ENCODE measurements around the gene DPYSL4. TPM values are rescaled to one million over a fixed set of nuclear protein-coding genes. Genes with fewer than 3 reads are reported as not detected.

The DPYSL4 gene
- total and polyA plus RNA-seq, 2 of the 13 experiments (the other 11 are each of a cell fraction or from before 2014, with no cell fraction given) = 0.84 to 1.2 TPM

GRCh38 chr10:132234860-132235259 lies 48.1 kb downstream of the DPYSL4 start:
- peak; percentile 67 for TF ChIP-seq ZNF18 (CRISPR knock-in tag; IDR thresholded peaks at IDR 0.05; ENCODE audit: insufficient replicate concordance)
- TF ChIP-seq ZNF12 (CRISPR knock-in tag; IDR thresholded peaks at IDR 0.05) = 0 out of 2 replicates have a peak, but pooled peaks have one; percentile 41
- no peak for TF ChIP-seq ZFP62 (CRISPR knock-in tag; IDR thresholded peaks at IDR 0.05)

GRCh38 chr10:132236161-132236560 lies 49.4 kb downstream of the DPYSL4 start:
- in situ Hi-C loops (cut with HindIII; ENCODE audit: extremely low pct_ligation_motif_present, low pct_unique_long_range_greater_than_20kb) = no loop called here
- no peak overlapping the region for H3K9ac ChIP-seq (ENCODE audit: insufficient read depth, low read depth, low read length)
- H2AFZ ChIP-seq (ENCODE audit: low read length) = no peak overlapping the region
- no peaks in the 10 kb centered on the region for H3K27me3 ChIP-seq (ENCODE audit: control insufficient read depth in 1 of 2, insufficient read depth in 2 of 2, low read length in 2 of 2)
- H3K79me2 ChIP-seq (ENCODE audit: insufficient read depth, low read length) = no peaks in the 10 kb centered on the region
- ChIA-PET CTCF (ENCODE audit: low intra/inter-chr PET ratio, low total read pairs) (no interaction called here), POLR2A (no interaction called here)
- no peak overlapping the region for H3K4me2 ChIP-seq (ENCODE audit: low read depth, low read length)
- no peak overlapping the region for H3K4me3 ChIP-seq (replicated peaks in 1 of 3; ENCODE audit: insufficient read depth in 1 of 3, low read depth in 2 of 3, low read length in 3 of 3)
- TF ChIP-seq, protein P1, sequence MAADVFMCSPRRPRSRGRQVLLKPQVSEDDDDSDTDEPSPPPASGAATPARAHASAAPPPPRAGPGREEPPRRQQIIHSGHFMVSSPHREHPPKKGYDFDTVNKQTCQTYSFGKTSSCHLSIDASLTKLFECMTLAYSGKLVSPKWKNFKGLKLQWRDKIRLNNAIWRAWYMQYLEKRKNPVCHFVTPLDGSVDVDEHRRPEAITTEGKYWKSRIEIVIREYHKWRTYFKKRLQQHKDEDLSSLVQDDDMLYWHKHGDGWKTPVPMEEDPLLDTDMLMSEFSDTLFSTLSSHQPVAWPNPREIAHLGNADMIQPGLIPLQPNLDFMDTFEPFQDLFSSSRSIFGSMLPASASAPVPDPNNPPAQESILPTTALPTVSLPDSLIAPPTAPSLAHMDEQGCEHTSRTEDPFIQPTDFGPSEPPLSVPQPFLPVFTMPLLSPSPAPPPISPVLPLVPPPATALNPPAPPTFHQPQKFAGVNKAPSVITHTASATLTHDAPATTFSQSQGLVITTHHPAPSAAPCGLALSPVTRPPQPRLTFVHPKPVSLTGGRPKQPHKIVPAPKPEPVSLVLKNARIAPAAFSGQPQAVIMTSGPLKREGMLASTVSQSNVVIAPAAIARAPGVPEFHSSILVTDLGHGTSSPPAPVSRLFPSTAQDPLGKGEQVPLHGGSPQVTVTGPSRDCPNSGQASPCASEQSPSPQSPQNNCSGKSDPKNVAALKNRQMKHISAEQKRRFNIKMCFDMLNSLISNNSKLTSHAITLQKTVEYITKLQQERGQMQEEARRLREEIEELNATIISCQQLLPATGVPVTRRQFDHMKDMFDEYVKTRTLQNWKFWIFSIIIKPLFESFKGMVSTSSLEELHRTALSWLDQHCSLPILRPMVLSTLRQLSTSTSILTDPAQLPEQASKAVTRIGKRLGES (CRISPR knock-in tag; IDR thresholded peaks at IDR 0.05; ENCODE audit: borderline replicate concordance) = no peak
- TF ChIP-seq NFKB2 (CRISPR knock-in tag; IDR thresholded peaks at IDR 0.05; ENCODE audit: borderline replicate concordance) (no peak), KMT2A (CRISPR knock-in tag; IDR thresholded peaks at IDR 0.05) (no peak), NFE2 (CRISPR knock-in tag; IDR thresholded peaks at IDR 0.05) (no peak), THAP11 (CRISPR knock-in tag; IDR thresholded peaks at IDR 0.05) (no peak), ZGPAT (CRISPR knock-in tag; IDR thresholded peaks at IDR 0.05) (no peak)
- TF ChIP-seq, protein P2, sequence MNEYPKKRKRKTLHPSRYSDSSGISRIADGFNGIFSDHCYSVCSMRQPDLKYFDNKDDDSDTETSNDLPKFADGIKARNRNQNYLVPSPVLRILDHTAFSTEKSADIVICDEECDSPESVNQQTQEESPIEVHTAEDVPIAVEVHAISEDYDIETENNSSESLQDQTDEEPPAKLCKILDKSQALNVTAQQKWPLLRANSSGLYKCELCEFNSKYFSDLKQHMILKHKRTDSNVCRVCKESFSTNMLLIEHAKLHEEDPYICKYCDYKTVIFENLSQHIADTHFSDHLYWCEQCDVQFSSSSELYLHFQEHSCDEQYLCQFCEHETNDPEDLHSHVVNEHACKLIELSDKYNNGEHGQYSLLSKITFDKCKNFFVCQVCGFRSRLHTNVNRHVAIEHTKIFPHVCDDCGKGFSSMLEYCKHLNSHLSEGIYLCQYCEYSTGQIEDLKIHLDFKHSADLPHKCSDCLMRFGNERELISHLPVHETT (CRISPR knock-in tag; conservative IDR thresholded peaks at IDR 0.05) = no peak
- FAIRE-seq (no peak), DNase-seq (ENCODE audit: low spot score) (no peak), ATAC-seq (no peak)
- no peaks in the 10 kb centered on the region for H3K4me1 ChIP-seq (ENCODE audit: insufficient read depth, low read length)
- H3K9me3 ChIP-seq (ENCODE audit: low read length) = no peaks in the 10 kb centered on the region
- H4K20me1 ChIP-seq (ENCODE audit: insufficient read depth, low read length) = no peaks in the 10 kb centered on the region
- BruUV-seq (replicated peaks) = no TSS peak
- WGBS (ENCODE audit: low lambda C conversion rate) = 91% methylated on average over 4 of the region's 21 CpGs
- intact Hi-C loops (cut with micrococcal nuclease; ENCODE audit: unreplicated experiment) = no loop called here
- H3K36me3 ChIP-seq (replicated peaks in 1 of 2; ENCODE audit: control insufficient read depth in 1 of 2, insufficient read depth in 2 of 2, low read length in 2 of 2) = no peaks in the 10 kb centered on the region
- H3K27ac ChIP-seq (ENCODE audit: extremely low read length, insufficient read depth, low read length) = no peak overlapping the region

More at GRCh38 chr10:132234860-132235259, 48.1 kb downstream of the DPYSL4 start:
- no peaks in the 10 kb centered on the region for H3K4me1 ChIP-seq (ENCODE audit: insufficient read depth, low read length)
- no peak overlapping the region for H3K4me3 ChIP-seq (replicated peaks in 1 of 3; ENCODE audit: insufficient read depth in 1 of 3, low read depth in 2 of 3, low read length in 3 of 3)
- no peaks in the 10 kb centered on the region for H3K36me3 ChIP-seq (replicated peaks in 1 of 2; ENCODE audit: control insufficient read depth in 1 of 2, insufficient read depth in 2 of 2, low read length in 2 of 2)
- intact Hi-C loops (cut with micrococcal nuclease; ENCODE audit: unreplicated experiment) (no loop called here), in situ Hi-C loops (cut with HindIII; ENCODE audit: extremely low pct_ligation_motif_present, low pct_unique_long_range_greater_than_20kb) (no loop called here)
- H3K79me2 ChIP-seq (ENCODE audit: insufficient read depth, low read length) = no peaks in the 10 kb centered on the region
- H4K20me1 ChIP-seq (ENCODE audit: insufficient read depth, low read length) = no peaks in the 10 kb centered on the region
- FAIRE-seq (no peak), ATAC-seq (no peak), DNase-seq (ENCODE audit: low spot score) (no peak)
- no peak overlapping the region for H3K9ac ChIP-seq (ENCODE audit: insufficient read depth, low read depth, low read length)
- no peaks in the 10 kb centered on the region for H3K27me3 ChIP-seq (ENCODE audit: control insufficient read depth in 1 of 2, insufficient read depth in 2 of 2, low read length in 2 of 2)
- H3K27ac ChIP-seq (ENCODE audit: extremely low read length, insufficient read depth, low read length) = no peak overlapping the region
- no peak overlapping the region for H2AFZ ChIP-seq (ENCODE audit: low read length)
- no peak overlapping the region for H3K4me2 ChIP-seq (ENCODE audit: low read depth, low read length)
- no TSS peak for BruUV-seq (replicated peaks)
- H3K9me3 ChIP-seq (ENCODE audit: low read length) = no peaks in the 10 kb centered on the region
- ChIA-PET POLR2A (no interaction called here), CTCF (ENCODE audit: low intra/inter-chr PET ratio, low total read pairs) (no interaction called here)
- WGBS (ENCODE audit: low lambda C conversion rate) = 95% methylated on average over 6 of the region's 6 CpGs
